ENCODE data around the gene SHKBP1.
A peak's percentile ranks its signal among the peaks of the same experiment; 100 is the strongest.
"Not testable (repeated sequence)": the region's sequence is repeated elsewhere in the genome, so short reads cannot be mapped to it uniquely, and the experiment has no call there.

The SHKBP1 gene

GRCh38 chr19:40585241-40585981 is 8.7 kb downstream of the SHKBP1 start:
- DNase-seq = no peak

GRCh38 chr19:40585982-40586422 is 9.3 kb downstream of the SHKBP1 start:
- DNase-seq = no peak

- no peak for DNase-seq
Observed at GRCh38 chr19:40586611-40587010, 9.9 kb downstream of the SHKBP1 start.

GRCh38 chr19:40588110-40588854 is 11.6 kb downstream of the SHKBP1 start:
- DNase-seq = no peak

- no peak for DNase-seq
Observed at GRCh38 chr19:40588926-40589569, 12.4 kb downstream of the SHKBP1 start.

- no peak for DNase-seq
Observed at GRCh38 chr19:40589591-40590429, 13.1 kb downstream of the SHKBP1 start.

GRCh38 chr19:40590464-40591265 is 14.0 kb downstream of the SHKBP1 start:
- no peak for DNase-seq

GRCh38 chr19:40591724-40592123 is 15.1 kb downstream of the SHKBP1 start:
- not testable (repeated sequence) for DNase-seq

- DNase-seq = peak; percentile 57
Observed at GRCh38 chr19:40592170-40592569, 15.5 kb downstream of the SHKBP1 start.

GRCh38 chr19:40594255-40594654 is 17.6 kb downstream of the SHKBP1 start:
- DNase-seq = peak; percentile 21

GRCh38 chr19:40594657-40595091 is 18.0 kb downstream of the SHKBP1 start:
- DNase-seq = no peak

- DNase-seq = no peak
Observed at GRCh38 chr19:40596608-40597328, 20.1 kb downstream of the SHKBP1 start.

GRCh38 chr19:40597329-40597838 is 20.7 kb downstream of the SHKBP1 start:
- DNase-seq = no peak

- DNase-seq = peak; percentile 74
Observed at GRCh38 chr19:40598121-40598917, 21.6 kb downstream of the SHKBP1 start.

- DNase-seq = no peak
Observed at GRCh38 chr19:40598918-40599307, 22.2 kb downstream of the SHKBP1 start.

- no peak for DNase-seq
Observed at GRCh38 chr19:40599331-40599901, 22.7 kb downstream of the SHKBP1 start.

GRCh38 chr19:40599902-40600569 is 23.4 kb downstream of the SHKBP1 start:
- DNase-seq = no peak

- no peak for DNase-seq
Observed at GRCh38 chr19:40600570-40601133, 24.0 kb downstream of the SHKBP1 start.
